ES-I3 (cell line): Measurements from ENCODE around the gene AK9.

Experiments
- H3K36me3 ChIP-seq: 2 replicates; pipeline ENCODE4 v1.6.1; 2013; ENCODE audit warnings: mild to moderate bottlenecking, low read length, control low read depth, moderate library complexity; ENCODE audit not compliant: insufficient read depth
- H3K4me1 ChIP-seq: 2 replicates; pipeline ENCODE4 v1.6.1; 2013; ENCODE audit warnings: mild to moderate bottlenecking, control low read depth, low read length; ENCODE audit not compliant: insufficient read depth
- H3K9ac ChIP-seq: 2 replicates; pipeline ENCODE4 v1.6.1; 2013; ENCODE audit warnings: low read depth, mild to moderate bottlenecking, low read length, moderate library complexity
- H3K9me3 ChIP-seq: 2 replicates; pipeline ENCODE4 v1.6.1; 2013; ENCODE audit warnings: mild to moderate bottlenecking, low read length, moderate library complexity; ENCODE audit not compliant: control insufficient read depth, insufficient read depth

The AK9 gene

GRCh38 chr6:109506841-109507240 lies 184.2 kb downstream of the AK9 start:
- H3K4me1 ChIP-seq: no peaks in the 10 kb centered on the region
- peaks cover 20% of the 10 kb centered on the region for H3K9me3 ChIP-seq
- no peak overlapping the region for H3K9ac ChIP-seq
- H3K36me3 ChIP-seq: no peaks in the 10 kb centered on the region

DNA sequence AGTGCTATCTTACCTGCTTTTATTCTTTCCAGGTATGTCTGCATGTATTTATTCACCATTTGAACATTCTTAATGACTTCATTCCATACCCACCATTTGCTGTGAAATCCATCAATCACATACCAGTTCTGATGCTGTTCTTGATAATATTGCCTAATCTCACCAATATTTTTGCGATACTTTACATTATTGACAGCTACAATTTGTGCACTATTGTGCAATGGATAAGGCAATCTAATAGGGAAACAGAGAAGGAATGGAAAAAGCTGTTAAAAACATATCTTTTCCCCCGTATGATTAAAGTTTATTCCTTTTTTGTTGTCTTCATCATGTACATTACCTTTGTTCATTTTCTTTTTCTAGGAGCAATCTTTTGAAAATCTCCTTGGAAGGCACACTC lies 184.7 kb downstream of the AK9 start:
- H3K9me3 ChIP-seq: peaks cover 18% of the 10 kb centered on the region
- H3K4me1 ChIP-seq: no peaks in the 10 kb centered on the region
- no peak overlapping the region for H3K9ac ChIP-seq
- H3K36me3 ChIP-seq: no peaks in the 10 kb centered on the region

DNA sequence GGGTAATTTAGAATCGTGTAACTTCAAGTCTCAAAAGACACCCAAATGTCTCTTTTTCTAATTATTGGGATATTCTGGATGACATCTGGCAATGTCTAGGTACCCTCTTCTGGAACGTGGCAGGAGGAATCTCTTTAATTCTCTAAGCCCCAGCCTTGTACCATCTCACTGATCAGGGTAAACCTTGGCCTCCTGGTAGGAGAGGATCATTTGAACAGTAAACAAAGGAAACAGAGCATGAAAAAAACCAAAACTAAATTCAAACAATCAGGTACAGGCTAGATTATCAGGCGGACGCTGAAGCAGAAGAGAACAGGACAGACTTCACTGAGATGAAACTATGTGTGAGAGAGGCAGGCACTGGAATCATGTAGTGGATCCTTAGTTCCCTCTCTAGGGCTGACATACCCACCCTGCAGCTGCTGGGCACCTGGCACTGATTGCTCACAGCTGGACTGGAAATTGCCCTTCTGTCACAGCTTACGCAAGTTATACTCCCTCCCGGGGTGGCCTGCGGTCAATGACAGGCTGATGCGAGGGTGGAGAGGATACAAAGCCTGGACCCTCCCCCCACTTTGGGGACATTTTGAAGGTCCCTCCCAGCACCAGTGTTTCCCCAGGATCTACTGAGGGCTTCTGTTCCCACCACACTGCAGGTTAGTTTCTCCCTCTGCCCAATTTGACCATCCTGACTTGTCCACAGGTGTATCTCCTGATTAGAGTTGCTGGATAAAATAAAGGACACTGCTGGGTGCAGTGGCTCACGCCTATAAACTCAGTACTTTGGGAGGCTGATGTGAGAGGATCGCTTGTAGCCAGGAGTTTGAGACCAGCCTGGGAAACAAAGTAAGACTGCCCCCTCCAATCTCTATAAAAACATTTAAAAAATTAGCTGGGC lies 187.4 kb downstream of the AK9 start:
- no peak overlapping the region for H3K9ac ChIP-seq
- no peaks in the 10 kb centered on the region for H3K4me1 ChIP-seq
- no peaks in the 10 kb centered on the region for H3K36me3 ChIP-seq
- H3K9me3 ChIP-seq: 0 out of 2 replicates have a peak, but pooled peaks cover under 1% of the 10 kb centered on the region

DNA sequence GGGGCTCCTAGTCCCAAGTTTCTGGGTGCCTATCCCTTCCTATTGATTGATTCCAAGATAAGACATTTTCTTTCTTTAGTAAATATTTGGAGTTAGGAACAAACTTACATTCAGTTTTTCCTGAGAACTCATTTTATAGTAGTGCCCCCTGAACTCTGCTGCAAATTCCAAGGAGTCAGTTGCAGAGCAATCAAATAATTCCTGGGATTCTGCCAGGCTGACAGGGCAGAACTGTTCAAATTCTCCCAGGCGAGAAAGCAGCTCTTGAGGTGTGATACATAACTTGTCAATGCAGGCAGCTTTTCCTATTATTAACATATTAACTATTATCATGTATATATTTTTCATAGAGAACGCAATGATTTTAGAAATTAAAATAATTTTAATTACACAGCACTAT lies 192.1 kb downstream of the AK9 start:
- peaks cover 5% of the 10 kb centered on the region; the same call in 1 of the 2 replicates for H3K4me1 ChIP-seq
- H3K9me3 ChIP-seq: no peaks in the 10 kb centered on the region
- H3K9ac ChIP-seq: no peak overlapping the region
- H3K36me3 ChIP-seq: no peaks in the 10 kb centered on the region

DNA sequence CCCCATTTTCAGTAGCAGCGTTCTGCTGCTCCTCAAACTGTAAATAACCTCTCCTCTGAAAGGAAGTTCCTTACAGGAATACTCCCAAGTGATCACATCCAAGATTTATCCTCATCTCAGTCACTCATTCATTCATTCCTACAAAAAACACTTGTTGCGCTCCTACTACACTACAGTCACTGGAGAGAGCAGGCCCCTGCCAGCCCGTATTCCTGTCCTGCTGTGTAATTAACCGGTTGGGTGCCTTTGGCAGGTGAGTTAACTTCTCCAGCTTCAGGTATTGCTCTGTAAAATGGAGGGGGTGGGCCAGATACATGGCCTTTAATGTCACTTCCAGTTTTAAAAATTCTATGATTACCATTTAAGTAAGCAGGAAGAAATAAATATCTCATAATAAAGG lies 192.9 kb downstream of the AK9 start:
- H3K9ac ChIP-seq: no peak overlapping the region
- H3K4me1 ChIP-seq: peaks cover 7% of the 10 kb centered on the region; the same call in 1 of the 2 replicates
- no peaks in the 10 kb centered on the region for H3K9me3 ChIP-seq

GRCh38 chr6:109496036-109496772 lies 194.8 kb downstream of the AK9 start:
- H3K4me1 ChIP-seq: peaks cover 17% of the 10 kb centered on the region
- no peaks in the 10 kb centered on the region for H3K36me3 ChIP-seq
- H3K9me3 ChIP-seq: no peaks in the 10 kb centered on the region
- no peak overlapping the region for H3K9ac ChIP-seq

More for the DNA sequence above, 192.9 kb downstream of the AK9 start:
- no peaks in the 10 kb centered on the region for H3K36me3 ChIP-seq

DNA sequence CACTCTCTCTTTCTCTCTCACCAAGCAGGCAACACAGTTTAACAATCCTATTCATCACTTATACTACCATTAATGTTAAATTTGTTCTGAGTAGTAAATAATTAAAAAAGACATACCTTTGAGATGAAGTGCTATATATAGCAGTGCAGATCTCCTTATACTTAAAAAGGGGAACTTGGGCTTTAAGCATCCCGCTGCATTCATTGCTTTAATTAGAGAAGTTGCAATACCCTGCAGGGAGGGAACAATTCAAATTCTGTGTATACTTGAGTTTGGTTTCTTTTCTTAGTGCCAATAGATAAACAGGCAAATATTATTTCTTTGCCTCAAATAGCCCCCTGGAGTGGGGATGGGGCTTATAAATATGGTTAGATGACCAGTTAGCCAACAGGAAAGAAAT lies 197.1 kb downstream of the AK9 start:
- Histone ChIP-seq H3K9me3 (no peaks in the 10 kb centered on the region), H3K9ac (no peak overlapping the region), H3K36me3 (no peaks in the 10 kb centered on the region), H3K4me1 (peaks cover 23% of the 10 kb centered on the region)

- no peaks in the 10 kb centered on the region for H3K36me3 ChIP-seq
- peaks cover 23% of the 10 kb centered on the region for H3K4me1 ChIP-seq
- no peak overlapping the region for H3K9ac ChIP-seq
- H3K9me3 ChIP-seq: no peaks in the 10 kb centered on the region
These were observed 199.6 kb downstream of the AK9 start for GRCh38 chr6:109491207-109491938.

GRCh38 chr6:109490713-109491112 lies 200.3 kb downstream of the AK9 start:
- H3K9me3 ChIP-seq: no peaks in the 10 kb centered on the region
- H3K9ac ChIP-seq: no peak overlapping the region
- no peaks in the 10 kb centered on the region for H3K36me3 ChIP-seq
- peaks cover 23% of the 10 kb centered on the region for H3K4me1 ChIP-seq

- no peaks in the 10 kb centered on the region for H3K9me3 ChIP-seq
- H3K36me3 ChIP-seq: no peaks in the 10 kb centered on the region
- no peak overlapping the region for H3K9ac ChIP-seq
- H3K4me1 ChIP-seq: peaks cover 22% of the 10 kb centered on the region
These were observed 203.0 kb downstream of the AK9 start for GRCh38 chr6:109488001-109488400.

- Histone ChIP-seq H3K9ac (no peak overlapping the region), H3K9me3 (no peaks in the 10 kb centered on the region), H3K4me1 (peaks cover 13% of the 10 kb centered on the region), H3K36me3 (peaks cover 10% of the 10 kb centered on the region)
These were observed 204.9 kb downstream of the AK9 start for GRCh38 chr6:109486068-109486467.

- Histone ChIP-seq H3K9ac (no peak overlapping the region), H3K4me1 (peaks cover 16% of the 10 kb centered on the region; the same call in 1 of the 2 replicates), H3K9me3 (no peaks in the 10 kb centered on the region), H3K36me3 (peaks cover 16% of the 10 kb centered on the region)
These were observed 205.6 kb downstream of the AK9 start for GRCh38 chr6:109485266-109485935.

GRCh38 chr6:109484122-109484521 lies 206.9 kb downstream of the AK9 start:
- Histone ChIP-seq H3K4me1 (peaks cover 18% of the 10 kb centered on the region), H3K9me3 (no peaks in the 10 kb centered on the region), H3K9ac (peak overlapping the region; percentile 77), H3K36me3 (peaks cover 17% of the 10 kb centered on the region)

- Histone ChIP-seq H3K9me3 (no peaks in the 10 kb centered on the region), H3K36me3 (peaks cover 17% of the 10 kb centered on the region), H3K4me1 (peaks cover 19% of the 10 kb centered on the region), H3K9ac (peak overlapping the region; percentile 77)
These were observed 207.3 kb downstream of the AK9 start for GRCh38 chr6:109483735-109484057.
